ENCODE results near the gene BRMS1. TPM values are rescaled to one million over a fixed set of nuclear protein-coding genes. Genes with fewer than 3 reads are reported as not detected.

Gene BRMS1
- total RNA-seq, 3 donors from 2014 or later: 35.9 to 47.6 (median 39.3) TPM

DNA sequence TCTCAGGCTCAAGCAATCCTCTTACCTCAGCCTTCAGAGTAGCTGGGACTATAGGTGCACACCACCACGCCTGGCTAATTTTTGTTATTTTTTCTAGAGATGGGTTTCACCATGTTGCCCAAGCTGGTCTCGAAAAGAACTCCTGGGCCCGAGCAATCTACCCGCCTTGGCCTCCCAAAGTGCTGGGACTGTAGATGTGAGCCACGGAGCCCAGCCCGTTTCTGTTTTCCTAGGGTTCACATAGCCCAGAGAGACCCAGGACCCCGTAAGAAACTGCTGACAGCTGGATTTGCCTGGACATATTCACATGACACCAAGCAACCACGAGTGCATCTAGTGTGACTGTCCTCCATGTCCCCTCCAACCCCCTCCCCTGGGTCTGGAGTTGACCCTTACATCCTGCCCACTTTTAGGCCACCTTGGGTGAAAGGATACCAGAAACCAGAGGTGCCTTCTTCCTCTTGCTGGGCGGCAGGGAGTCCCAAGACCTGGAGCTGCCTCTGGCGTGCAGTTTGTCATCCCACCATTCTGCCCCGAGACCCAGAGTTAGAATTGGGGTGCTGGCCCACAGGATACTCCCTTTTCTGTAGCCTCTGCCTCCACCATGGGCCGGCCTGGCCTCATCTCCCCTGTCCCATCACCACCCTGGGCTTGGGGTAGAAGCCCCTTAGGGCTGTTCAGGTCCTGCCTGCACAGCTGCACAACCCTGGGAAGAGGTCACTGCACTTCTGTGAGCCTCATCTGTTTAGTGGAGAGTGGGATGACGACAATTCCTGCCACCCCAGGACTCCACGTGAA is 5.0 kb downstream of the BRMS1 start:
- DNase-seq (peak in 2 of 3 donors; percentile 25 to 38), ATAC-seq (no peak)
- Histone ChIP-seq H3K9me3 (no peaks in the 10 kb centered on the region), H3K4me3 (no peak overlapping the region), H3K4me1 (ENCODE audit: low read depth) (peaks cover 29% of the 10 kb centered on the region), H3K36me3 (ENCODE audit: low read depth) (peaks cover 5% of the 10 kb centered on the region)
- TF ChIP-seq CTCF (IDR thresholded peaks at IDR 0.05): no peak
- intact Hi-C loops (cut with DNase I, micrococcal nuclease): no loop called here

DNA sequence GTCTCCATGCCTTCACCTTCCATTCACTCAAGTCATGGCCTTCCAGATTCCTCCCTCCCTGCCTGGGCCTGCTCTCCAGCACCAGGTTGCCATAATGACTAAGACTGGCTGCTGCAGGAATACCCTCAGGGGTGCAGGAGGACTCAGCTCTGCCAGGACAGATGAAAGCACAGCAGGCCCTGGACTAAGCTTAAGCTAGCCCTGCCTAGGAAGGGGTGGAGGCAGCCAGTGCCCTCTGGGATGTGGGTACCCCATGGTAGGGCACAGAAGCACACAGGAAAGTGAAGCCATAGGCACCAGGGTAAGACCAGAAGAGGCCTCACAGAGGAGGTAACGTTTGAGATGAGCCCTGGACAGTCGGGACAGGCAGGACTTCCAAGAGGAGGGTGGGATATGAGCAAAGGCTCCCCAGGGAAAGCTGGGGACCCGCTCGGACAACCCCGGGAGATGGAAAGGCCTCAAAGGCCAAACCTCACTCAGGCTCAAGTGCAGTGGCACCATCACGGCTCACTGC is 5.7 kb downstream of the BRMS1 start:
- peaks cover 28% of the 10 kb centered on the region for H3K4me1 ChIP-seq (ENCODE audit: low read depth)
- peak in 2 of 3 donors; percentile 15 to 25 for DNase-seq
- ATAC-seq: no peak
- intact Hi-C loops (cut with DNase I, micrococcal nuclease): no loop called here
- TF ChIP-seq CTCF (IDR thresholded peaks at IDR 0.05): no peak
- no peaks in the 10 kb centered on the region for H3K9me3 ChIP-seq
- H3K4me3 ChIP-seq: no peak overlapping the region
- H3K36me3 ChIP-seq (ENCODE audit: low read depth): peaks cover 5% of the 10 kb centered on the region

DNA sequence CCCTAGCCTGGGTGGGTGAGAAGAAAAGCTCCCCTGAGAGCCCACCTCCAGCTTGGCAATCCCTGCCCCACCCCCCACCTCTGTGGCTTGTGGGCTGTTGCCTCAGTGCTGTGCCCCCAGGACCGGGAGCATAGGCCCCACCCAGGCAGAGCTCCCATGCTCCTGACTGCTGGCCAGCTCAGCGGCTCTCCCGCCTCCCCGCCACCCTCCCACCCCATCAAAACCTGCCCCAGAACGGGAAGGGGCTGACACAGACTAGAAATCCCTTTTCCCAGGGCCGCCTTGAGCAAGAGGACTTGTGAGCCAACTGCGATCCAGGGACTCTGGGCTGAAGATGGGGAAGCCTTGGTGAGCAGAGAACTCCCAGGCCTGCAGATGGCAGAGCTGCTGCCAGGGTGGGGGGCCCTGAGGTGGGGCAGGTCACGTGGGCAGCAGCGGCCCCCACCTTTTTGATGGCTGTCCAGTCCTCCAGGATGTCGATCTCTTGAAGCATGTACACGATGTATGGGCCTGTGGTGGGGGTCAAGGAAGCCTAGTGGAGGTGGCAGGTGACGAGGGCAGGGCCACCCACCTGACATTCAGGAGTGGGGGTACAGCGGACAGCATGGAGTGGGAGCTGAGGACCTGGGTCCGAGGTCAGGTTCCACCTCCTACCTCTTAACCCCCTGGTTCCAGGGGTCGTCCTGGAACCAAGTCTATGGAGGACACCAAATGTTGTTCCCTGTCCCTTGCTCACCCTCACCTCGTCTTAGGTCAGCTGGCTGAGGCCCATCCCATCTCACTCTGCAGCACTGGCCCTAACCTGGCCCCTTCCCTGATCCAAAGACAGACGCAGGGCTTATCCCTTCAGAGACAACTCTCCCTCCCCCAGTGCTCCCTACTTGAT is 6.4 kb downstream of the BRMS1 start:
- Histone ChIP-seq H3K36me3 (ENCODE audit: low read depth) (peaks cover 5% of the 10 kb centered on the region), H3K4me3 (no peak overlapping the region), H3K4me1 (ENCODE audit: low read depth) (peaks cover 21% of the 10 kb centered on the region), H3K9me3 (no peaks in the 10 kb centered on the region)
- no peak for ATAC-seq
- intact Hi-C loops (cut with DNase I, micrococcal nuclease): no loop called here
- TF ChIP-seq CTCF (IDR thresholded peaks at IDR 0.05): no peak
- DNase-seq: peak in 2 of 3 donors; percentile 23 to 48

DNA sequence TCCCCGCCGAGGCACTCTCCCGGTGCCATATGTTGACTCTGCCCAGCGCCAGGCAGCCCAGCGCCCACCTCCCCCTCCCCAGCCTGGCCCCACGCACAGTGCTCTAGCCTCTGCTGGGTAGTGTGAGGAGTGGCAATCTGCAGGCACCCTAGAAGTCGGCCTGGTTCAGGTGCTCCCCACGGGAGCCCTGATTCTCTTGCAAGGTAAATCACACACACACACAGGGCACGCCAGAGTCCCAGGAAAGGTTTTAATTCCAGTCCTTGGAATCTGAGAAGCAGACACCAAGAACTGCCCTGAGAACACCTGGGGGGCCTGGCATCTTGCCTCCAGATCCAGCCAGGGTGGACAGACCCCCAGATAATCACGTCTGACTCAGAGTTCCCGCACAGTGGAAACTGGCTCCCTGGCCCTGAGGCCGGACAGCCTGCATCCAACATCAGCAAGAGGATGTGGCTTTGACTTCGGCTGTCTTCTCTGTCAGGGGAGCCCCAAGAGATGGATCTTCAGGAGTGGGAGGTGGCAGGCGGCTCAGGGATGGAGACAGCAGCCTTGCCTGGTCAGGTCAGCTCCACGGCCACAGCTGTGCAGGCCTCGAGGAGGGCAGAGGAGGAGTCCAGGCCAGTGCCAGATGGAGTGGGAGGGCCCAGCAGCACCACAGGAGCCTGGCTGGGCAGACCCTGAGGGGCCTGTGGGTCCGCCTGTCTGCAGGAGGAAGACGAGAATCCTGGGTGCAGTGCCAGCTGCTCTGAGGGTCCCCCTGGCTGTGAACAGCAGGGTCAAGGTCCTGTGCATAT is 7.6 kb downstream of the BRMS1 start:
- DNase-seq (peak in 2 of 3 donors; percentile 31 to 53), ATAC-seq (no peak)
- Histone ChIP-seq H3K4me3 (no peak overlapping the region), H3K36me3 (ENCODE audit: low read depth) (peaks cover 5% of the 10 kb centered on the region), H3K4me1 (ENCODE audit: low read depth) (peaks cover 19% of the 10 kb centered on the region), H3K9me3 (no peaks in the 10 kb centered on the region)
- no peak for TF ChIP-seq CTCF (IDR thresholded peaks at IDR 0.05)
- intact Hi-C loops (cut with DNase I, micrococcal nuclease): no loop called here
